GM18870 (cell line): ENCODE data around the gene PLK5.

Source experiments
- ATAC-seq: cut with Tn5 transposase; IDR thresholded peaks from one replicate; pipeline ENCODE4 v1.9.1; 2021; ENCODE audit warnings: moderate library complexity; ENCODE audit not compliant: unreplicated experiment

PLK5 gene

DNA sequence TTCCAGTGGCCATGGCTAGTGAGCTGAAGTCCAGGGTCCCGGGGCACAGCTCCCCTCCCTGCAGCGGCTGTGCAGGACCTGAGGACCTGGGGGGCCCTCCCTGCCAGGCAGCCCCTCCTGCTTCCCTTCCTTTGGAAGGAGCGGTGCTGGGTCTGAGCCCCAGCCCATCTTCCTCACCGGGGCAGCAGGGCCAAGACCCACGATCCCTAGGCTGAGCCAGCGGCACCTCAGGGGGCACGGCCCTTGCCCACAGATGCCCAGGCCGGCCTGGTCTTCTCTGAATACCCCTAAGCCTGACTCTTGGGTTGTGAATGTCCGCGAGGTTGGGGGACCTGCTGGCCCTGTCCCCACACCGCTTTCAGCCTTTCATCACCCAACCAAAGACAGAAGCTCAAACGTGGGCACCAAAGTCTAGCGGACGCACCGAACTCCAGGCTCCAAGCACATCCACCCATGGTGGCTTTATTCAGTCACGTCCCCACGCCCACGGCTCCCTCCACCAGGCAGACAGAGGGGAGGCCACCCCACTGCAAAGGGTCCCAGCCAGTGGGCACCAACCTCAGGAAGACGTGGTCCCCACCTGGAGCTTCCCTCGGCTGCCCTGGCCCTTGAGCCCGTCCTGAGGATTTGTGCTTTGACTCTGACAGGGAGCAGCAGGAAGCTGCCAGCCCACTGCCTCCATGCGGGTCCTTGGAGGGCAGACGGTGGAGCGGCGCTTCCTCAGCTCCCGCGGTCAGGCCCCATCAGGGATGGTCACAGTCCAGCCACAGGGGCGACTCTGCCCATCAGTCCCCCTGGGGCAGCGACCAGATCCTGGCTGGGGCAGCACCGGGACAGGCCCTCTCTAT lies 52.6 kb downstream of the PLK5 start:
- no peak for ATAC-seq

DNA sequence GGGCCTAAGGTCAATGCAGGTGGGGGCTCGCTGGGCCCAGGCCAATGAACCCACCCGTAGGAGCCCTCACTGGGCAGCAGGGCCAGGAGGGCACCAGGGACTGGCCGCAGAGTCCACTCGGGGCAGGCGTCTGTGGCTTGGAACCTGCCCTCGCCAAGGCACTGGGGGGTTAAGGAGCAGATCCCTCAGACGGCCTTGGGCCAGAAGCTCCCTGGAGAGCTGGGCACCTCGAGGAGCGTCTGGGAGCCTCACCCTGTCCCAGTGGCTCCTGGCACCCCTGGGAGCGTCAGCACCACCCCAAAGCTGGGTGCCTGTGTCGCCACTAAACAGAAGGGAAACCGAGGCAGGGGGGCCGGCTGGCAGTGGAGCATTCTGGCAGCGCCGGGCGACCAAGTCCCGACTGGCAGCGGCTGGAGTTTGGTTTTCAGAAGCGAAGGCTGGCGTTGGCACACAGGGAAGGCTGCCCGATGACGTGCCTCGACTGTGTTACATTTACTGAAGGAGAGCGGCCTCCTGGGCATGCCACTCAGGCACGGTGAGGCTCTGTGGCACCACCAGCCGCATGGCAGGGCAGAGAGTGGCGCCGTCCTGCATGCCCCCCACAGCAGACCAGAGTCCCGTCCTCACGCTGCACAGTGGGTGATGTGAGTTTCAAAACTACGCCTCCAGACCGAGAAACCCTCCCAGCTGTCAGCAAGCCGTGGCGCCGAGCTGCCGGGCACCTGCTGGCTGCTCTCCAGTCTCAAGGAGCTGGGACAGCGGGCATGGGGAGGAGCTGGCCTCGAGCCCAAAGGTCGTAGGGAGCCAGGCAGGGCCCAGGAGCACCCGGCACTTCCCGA lies 53.4 kb downstream of the PLK5 start:
- no peak for ATAC-seq

DNA sequence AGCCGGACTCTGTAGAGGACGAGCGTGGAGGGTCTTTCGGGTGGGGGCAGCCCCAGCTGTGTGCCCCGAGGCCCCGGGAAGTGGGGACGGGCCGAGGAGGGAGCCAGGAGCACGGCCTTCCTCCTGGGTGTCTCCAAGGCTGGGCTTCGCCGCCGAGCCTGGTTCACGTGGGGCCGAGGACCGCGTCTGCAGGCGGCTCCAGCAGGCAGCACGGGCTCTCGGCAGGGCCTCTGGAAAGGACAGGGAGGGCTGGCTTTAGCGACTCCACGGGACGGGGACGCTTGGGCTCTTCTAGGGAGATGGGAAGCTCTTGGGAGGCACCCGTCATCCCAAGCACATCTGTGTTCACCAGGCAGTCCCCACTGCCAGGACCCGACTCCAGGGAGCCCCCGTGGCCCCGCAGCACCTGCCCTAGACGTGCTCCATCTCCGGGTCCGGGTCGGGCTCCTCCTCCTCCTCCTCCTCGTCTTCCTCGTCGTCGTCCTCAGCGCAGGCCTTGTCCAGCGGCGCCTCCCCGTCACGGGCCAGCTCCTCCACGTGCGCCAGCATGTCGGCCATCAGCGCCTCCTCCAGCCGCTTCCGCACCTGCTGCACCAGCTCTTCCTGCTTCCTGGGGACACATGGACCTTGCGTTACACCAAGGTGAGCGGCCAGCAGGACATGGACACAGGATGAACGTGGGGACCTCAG lies 54.2 kb downstream of the PLK5 start:
- ATAC-seq: no peak

DNA sequence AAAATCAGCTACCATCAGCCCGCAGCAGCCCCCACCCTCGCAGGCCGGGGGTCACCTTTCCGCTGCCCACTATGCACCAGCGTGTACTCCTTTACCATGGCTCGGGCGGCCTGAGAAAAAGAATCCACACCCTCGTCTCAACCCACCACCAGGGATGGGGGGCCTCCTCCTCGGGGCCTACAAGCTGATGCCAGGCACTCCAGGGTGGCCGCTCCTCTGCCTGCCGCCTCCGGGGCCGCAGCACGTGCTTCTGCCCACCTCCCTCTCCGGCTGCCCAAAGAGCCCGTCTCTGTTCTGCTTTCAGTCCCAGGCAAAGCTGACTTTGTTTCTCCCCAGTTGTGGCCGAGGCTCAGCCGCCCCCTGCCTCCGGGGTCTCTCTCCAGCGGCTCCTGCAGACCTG lies 55.3 kb downstream of the PLK5 start:
- no peak for ATAC-seq

DNA sequence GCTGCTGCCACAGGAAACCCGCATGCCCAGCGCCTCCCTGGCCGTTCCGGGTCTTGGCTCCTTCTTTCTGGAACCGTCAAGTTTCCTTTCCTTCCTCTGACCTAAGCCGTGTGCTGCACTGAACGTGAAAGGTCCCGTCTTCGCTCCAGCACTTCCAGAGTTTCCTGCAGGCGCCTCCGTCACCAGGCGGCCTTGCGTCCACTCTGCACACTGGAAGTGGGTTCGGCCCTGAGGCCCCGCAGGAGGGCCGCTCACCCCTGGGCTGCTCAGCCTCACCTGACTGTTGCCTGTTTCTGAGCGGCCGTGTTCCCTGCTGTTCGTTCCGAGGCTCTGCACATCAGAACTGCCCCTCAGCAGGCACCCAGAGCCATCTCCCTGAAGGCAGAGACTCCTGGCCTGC lies 56.5 kb downstream of the PLK5 start:
- ATAC-seq: no peak

DNA sequence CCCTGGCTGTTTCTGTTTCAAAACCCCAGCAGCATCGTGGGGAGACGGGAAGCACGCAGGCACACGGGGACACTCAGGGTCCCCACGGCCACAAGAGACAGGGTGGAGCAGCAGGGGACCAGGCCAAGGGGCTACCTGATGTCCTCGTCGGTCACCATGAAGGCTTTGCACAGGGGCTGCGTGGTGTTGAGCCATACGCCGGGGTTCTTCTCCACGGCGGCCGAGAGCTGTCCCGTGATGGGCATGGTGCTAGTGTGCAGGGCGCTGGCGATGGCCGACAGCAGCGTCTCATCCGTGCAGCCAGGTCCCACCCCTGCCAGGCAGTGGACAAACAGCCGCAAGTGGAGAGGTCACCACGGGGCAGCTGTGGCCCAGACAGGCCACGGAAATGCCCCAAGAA lies 57.1 kb downstream of the PLK5 start:
- ATAC-seq: no peak

DNA sequence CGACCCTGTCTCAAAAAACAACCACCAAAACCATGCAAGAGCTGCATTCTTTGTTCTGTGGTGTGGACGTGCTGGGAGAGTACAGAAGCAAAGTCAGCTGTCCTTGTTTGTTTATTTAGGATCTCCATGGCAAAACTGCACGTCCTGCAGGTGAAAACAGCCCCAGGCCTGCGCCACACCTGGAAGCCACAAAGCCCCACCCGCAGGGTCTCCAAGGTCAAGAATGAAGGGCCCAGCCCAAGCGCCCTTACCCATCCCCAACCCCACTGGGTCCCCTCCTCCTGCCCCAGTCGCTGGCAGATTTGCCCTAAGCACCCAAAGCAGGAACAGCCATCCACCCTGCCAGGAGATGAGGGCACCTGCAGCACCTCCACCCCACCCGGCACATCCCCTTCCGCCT lies 58.3 kb downstream of the PLK5 start:
- no peak for ATAC-seq

DNA sequence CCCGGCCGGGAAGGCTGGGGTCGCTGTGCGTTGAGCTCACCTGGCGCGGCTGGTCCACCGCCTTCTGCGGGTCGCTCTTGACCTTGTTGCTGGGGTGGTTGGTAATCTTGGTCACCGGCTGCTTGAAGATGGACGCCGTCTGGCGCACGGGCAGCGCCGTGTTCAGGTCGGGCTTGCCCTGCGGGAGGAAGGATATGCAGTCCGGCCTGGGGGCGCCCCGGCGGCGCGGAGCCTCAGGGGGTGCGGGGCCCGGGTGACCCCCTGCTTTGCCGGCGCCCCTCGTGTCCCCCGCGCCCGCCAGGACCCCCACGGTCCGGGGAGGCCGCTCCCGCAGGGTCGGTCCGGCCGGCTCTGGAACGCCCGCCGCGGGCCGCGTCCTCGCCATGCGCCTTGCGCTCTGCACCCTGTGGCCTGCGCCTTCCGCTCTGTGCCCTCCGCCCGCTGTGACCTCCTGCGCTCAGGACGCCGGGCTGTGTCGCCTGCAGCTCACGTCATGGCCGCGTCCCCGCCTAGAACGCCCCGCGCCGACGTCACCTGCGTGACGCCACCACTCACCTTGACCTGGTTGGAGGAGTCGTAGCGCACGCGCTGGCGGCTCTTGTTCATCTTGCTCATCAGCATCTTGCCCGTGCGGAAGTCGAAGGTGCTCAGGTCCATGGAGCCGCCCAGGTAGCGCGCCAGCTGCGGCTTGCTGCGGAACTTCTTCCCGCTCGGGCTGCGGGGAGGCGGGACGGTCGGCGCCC lies 60.8 kb downstream of the PLK5 start:
- ATAC-seq: no peak

DNA sequence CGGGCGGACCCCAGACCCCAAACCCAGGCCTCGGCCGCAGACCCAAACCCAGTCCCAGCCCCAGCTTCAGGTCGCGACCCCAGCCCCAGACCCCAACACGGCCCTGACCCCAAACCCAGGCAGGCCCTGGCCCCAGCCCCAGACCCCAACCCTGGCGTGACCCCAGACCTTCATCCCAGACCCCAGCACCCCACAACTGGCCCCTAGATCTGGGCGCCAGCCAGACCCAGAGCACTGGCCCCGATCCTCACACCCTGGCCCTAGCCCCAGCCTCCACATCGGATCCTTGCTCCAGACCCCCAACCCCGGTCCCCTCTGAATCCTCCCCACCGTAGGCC lies 61.3 kb downstream of the PLK5 start:
- ATAC-seq: no peak
